ENCODE measurements around the gene ST3GAL3.
A peak's percentile ranks its signal among the peaks of the same experiment; 100 is the strongest.

The ST3GAL3 gene, protein sequence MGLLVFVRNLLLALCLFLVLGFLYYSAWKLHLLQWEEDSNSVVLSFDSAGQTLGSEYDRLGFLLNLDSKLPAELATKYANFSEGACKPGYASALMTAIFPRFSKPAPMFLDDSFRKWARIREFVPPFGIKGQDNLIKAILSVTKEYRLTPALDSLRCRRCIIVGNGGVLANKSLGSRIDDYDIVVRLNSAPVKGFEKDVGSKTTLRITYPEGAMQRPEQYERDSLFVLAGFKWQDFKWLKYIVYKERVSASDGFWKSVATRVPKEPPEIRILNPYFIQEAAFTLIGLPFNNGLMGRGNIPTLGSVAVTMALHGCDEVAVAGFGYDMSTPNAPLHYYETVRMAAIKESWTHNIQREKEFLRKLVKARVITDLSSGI

DNA sequence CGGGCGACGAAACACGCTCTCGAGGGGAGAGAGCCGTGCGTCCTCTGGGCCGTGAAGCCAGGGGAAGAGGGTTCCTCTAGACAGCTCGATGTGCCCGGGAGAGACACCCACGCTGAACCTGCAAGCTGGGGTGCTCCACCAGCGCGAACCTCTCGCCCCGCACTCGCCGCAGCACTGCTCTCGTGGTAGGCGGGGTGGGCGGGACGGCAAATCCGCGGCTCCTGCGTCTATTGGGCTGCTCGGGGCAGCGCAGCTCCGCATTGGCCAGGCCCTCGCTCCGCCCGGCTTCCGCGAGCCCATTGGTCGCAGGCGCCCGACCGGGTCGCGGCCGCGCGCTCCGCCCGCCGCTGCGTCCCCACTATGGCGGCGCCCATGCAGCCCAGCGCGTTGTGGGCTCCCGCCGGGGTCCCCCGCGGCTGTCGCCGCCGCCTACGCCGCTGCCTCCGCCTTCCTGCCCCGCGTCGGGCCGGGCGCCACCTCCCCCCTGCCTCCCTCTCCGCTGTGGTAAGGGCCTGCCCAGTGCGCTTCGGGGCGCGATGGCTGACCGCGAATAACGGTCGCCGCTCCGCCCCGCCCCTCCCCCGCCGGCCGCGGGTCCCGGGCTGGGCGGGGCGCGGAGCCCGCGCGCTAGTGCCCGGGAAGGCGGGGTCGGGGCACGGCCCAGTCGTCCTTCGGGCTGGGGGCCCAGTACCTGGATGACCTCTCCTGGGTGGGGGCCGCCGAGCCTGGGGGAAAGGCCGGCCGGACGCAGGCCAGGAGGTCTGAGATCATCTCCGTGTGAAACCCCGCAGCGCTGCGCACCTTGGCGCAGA lies at the start of gene ST3GAL3:
Gene ST3GAL3 (plus strand): TSS at position 347 of the 812 bp plus-strand sequence. CDS start 28,727 bp downstream, outside the sequence.
- peak; percentile 92 for DNase-seq

DNA sequence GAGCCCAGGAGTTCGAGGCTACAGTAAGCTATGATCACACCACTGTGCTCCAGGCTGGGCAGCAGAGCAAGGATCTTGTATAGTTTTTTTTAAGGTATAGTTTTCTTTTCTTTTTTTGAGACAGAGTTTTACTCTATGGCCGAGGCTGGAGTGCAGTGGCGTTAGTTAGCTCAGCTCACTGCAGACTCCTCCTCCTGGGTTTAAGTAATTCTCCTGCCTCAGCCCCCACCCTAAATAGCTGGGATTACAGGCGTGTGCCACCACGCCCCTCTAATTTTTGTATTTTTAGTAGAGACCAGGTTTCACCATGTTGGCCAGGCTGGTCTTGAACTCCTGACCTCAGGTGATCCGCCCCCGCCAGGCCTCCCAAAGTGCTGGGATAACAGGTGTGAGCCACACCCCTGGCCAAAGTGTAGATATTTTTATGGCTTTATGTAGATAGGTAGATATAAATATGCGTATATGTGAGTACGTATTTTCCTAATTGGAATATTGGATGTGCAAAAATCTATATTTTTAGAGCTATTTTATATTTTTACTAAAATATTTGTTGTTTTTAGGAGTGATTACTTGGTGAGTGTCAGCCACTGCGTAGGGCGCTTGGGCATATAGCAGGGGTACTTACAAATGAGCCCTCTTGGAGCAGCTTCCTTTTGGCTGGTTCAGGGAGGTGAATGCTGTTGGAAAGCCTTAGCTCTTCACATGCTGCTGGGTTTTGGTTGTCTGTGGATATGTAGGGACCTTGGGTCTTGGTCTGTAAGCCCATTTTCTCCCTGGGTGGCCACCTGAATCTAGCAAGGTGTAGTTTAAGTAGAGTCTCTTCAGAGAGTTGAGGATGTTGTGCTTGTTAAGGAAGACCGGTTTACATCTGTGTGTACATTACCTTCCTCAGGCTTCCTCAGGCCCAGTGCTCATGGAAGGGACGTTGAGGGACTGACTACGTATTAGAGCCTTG lies 47.8 kb upstream of the ST3GAL3 start:
- no peak for DNase-seq

DNA sequence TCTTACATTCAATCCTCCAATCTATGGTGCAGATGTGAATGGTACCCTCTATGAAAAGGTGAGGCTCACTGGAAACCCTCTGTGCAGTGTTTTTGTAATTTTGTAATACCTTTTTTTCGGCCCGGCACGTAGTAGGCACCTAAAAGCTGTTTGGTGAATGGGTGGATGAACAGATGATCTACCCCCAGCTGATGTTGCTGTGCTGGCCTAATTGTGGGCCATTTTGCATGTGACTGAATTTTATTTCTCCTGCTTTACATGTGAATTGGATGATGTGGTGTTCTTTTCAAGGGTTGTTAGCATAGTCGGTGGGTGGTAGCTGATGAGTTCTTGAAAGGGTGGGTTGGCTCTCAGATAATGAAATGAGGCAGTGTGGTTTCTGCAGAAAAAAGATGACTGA lies 47.0 kb upstream of the ST3GAL3 start:
- no peak for DNase-seq

DNA sequence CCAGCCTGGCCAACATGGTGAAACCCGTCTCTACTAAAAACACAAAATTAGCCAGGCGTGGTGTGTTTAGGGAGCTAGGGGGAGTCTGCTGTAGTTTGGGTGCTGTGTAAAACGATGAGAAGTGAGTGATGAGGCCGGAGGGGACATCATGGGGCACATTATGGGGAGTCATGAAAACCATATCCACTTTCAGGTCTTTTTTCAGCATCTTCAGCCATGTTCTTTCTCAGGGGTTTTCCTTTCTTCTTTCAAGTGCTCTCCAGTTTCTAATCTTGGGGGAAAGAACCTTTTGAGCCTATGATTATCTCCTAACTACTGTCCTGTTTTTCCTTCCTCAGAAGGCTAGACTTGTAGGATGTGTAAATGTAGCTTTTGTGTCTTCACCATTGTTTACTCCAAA lies 43.0 kb upstream of the ST3GAL3 start:
- no peak for DNase-seq

DNA sequence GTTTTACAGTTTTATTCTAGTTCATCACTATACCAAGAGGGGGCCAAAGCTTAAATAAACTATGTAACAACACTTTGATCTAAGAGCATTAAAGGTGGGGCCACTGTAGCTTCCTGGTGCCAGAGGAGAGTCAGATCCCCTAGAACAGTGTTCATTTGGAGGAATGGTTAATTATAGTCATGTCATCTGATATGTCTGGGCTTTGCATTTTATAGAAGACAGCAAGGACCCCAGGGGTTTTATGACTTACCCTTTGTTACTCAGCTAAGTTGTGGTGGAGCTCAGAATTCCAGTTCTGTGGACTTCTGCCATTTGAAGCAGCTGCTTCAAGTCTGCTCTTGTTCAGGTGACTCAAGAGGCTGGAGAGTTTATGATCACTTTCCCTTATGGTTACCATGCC lies 40.7 kb upstream of the ST3GAL3 start:
- no peak for DNase-seq

DNA sequence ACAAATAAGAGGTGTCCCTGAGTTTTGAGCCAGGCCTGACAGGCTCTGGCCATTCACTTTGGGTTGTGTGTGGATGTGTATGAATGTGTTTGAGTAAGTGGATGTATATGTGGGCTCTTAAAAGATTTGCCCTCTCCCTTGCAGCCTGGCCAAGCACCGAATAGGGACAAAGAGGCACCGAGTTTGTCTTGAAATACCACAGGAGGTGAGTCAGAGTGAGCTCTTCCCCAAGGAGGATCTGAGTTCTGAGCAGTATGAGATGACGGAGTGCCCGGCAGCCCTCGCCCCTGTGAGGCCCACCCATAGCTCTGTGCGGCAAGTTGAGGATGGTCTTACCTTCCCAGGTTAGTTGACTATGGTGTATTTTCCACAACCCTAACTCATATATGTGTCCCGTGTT lies 38.4 kb upstream of the ST3GAL3 start:
- no peak for DNase-seq

DNA sequence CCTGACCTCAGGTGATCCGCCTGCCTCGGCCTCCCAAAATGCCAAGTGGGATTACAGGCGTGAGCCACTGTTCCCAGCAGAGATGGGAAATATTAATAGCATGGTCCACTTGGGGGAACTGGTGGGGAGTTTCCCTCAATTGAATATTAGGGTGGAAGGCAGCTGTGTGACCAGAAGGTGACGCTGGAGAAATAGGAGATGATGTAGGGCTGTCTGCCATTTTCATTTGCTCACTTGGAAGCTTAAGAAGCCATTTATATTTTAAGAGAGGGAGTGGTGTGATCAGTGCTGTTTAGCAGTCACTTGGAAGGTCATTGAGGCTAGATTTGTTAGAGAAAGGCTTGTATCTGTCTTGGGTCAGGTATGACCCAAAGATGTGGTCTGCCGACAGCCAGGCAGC lies 37.5 kb upstream of the ST3GAL3 start:
- DNase-seq, result no peak

DNA sequence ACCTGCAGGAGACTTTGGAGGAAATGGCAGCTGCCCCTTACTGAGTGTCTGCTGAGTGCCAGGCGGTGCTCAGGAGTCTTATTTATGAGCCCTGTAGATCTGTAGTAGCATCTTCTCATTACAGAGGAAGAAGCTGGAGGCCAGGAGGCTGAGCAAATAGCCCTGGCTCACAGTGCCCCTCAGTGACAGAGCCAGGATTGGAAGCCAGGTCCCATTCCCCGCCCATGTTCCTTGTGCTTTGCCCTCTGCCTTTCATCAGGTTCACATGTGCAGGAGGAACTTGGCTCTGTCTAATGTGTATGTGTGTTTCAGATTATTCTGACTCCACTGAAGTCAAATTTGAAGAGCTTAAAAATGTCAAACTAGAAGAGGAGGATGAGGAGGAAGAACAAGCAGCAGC lies 36.1 kb upstream of the ST3GAL3 start:
- DNase-seq, result no peak

DNA sequence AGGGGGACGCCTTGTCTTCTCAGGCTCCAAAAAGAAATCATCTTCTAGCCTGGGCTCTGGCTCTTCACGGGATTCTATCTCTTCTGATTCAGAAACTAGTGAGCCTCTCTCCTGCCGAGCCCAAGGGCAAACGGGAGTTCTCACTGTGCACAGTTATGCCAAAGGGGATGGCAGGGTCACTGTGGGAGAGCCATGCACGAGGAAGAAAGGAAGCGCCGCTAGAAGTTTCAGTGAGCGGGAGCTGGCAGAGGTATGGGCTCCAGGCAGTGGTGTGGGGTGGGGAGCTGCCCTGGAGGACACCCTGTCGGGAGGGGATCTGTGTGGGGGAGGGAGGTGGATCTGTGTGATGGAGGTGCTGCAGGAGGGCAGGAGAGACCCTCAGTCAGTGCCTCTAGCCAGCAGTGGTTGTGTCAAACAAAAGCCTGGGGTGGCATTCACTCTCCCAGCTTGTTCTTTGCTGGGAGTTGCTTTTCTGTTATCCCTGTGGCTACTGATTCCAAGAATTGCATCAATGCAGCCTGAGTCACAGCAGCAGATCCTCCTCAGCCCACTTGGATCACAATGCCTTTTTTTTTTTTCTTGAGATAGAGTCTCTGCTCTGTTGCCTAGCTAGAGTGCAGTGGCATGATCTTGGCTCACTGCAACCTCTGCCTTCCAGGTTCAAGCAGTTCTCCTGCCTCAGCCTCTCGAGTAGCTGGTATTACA lies 35.6 kb upstream of the ST3GAL3 start:
- no peak for DNase-seq

DNA sequence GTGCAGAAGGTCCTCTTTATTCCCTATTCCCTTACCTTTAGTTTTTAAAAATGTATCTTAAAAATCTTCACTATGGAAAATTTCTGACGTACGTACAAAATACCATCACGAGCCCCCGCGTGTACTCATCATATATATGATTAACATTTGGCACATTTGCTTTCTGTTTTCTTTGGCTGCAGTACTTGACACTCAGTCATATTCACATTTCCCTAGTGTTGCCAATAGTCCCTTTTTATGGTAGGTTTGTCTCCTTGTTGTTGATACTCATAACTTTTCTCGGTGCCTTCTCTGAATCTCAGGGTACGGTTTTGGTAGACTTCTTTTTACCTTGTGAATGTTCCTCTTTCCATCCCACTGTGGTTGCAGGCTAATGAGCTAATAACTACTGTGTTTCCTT lies 34.1 kb upstream of the ST3GAL3 start:
- no peak for DNase-seq

DNA sequence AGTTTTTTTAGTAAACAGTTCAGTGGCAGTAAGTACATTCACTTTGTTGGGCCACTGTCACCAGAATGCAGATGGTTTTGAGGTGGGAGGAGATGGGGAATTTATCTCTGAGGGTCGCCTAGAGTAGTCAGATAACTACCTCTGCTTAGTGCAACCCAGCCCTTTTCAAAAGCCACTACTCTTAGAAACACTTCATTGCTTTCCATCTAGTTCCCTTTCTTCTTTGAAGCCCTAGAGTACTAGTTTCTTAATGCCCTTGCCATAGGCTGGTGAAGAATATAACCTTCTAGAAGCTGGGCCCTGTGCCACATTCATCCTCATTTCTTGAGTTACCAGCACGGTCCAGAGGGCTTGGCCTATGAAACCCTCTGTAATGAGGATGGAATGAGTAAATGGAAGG lies 28.4 kb upstream of the ST3GAL3 start:
- no peak for DNase-seq

DNA sequence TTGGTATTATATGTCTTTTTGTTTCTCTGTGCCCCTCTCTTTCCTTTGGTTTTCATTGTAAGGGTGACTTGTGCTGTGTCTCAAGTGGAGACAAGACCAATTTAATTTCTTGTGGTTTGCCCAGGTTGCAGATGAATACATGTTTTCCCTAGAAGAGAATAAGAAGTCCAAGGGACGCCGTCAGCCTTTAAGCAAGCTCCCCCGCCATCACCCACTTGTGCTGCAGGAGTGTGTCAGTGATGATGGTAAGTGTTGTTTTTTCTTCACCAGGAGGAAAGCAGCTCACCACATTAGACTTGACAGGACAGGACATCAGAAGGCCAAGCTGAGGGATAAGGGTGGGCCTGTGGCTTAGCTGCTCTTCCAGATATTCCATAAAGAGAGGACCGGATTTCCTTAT lies 23.8 kb upstream of the ST3GAL3 start:
- DNase-seq, result no peak

DNA sequence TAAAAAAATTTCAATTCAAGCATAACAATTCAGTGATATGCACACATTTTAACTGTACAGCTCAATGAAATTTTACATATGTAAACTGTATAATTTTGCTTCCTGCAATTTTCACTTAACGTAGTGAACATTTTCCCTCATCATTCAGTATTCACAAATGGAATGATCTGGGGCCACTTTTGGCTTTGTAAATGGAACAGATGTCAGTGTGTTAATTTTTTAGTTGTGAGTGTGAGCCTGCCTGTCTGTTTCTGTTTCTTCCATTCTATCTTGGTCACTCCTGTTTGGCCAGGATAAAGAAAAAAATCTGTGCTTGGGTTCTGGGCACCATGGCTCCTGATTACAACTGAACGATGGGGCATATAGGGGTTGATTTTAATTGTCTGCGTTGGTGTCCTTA lies 20.5 kb upstream of the ST3GAL3 start:
- DNase-seq, result no peak

DNA sequence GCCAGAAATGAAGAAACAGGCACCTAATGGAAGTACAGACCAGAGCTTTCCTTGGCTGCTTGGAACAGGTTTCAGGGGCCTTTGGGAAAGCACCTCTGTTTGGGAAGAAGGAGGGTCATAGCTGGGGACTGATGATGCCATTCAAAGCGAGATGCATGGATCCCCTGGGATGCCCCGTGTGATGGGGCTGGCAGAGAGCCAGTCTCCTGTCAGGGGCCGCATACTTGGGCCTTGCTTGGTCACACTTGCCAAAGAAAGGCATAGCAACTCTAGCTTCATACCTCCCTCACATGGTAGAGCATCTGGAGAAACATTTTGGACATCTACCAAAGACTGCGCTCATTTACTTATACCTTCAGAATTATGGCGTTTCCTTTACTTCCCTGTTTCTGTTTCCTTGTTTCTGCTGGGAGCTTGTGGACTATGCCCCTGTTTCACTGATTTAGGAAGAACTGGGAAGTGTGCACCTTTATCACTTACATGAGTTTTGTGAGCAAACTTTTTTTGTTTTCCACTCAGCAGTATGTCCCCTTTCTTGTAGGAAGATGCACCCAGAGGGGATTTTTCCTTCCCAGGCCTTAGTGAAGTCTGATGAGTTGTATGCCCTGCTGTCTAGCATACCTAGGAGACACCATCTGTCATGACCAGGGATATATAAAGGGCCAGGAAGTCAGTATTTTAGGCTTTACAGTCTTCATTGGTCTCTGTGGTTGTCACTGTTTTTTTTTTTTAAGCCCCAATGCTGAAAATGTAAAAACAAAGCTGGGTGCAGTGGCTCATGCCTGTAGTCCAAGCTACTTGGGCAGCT lies 19.8 kb upstream of the ST3GAL3 start:
- DNase-seq, result no peak

DNA sequence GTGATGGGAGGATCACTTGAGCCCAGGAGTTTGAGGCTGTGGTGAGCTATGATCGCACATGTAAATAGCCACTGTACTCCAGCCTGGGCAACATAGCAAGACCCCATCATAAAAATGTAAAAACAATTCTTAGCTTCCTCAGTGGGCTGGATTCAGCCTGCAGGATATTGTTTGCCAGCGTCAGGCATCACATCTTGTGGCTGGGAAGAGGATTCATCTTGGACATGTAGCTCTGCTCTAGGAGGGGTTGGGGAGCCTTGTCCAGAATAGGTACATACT lies 19.3 kb upstream of the ST3GAL3 start:
- no peak for DNase-seq

DNA sequence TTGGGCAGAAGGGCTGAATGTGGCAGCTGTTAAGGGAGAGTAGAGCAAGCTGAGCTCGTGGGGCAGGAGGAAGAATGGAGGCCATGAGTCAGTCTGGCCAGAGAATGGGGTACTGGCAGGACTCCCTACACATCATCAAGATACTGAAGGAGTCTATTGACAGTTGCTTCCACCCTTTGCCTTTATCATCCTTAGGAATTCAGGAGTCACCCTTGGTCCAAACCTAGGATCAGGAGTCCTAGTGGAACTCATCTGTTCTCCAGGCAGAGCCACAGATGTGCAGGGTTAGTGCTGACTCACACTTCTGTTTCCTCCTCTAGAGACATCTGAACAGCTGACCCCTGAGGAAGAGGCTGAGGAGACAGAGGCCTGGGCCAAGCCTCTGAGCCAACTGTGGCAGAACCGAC lies 18.7 kb upstream of the ST3GAL3 start:
- no peak for DNase-seq

DNA sequence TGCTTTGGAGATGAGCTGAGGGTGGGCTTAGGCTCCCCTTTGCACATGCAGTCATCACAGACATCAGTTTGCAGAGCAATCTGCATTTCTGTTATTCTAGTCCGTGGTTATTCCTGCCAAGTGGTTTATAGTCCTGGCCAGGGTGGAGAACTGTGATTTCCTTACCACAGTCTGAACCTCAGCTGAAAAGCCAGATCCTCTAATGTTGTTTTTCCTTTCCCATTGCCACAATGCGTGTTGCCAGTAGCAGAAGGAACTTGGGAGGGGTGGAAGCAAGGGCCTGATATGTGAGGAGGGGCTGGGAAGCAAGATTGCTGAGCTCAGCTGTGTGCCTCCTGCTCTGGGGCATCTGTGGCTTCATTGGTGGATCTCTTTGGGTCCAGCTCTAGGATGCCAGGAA lies 18.0 kb upstream of the ST3GAL3 start:
- DNase-seq, result no peak

DNA sequence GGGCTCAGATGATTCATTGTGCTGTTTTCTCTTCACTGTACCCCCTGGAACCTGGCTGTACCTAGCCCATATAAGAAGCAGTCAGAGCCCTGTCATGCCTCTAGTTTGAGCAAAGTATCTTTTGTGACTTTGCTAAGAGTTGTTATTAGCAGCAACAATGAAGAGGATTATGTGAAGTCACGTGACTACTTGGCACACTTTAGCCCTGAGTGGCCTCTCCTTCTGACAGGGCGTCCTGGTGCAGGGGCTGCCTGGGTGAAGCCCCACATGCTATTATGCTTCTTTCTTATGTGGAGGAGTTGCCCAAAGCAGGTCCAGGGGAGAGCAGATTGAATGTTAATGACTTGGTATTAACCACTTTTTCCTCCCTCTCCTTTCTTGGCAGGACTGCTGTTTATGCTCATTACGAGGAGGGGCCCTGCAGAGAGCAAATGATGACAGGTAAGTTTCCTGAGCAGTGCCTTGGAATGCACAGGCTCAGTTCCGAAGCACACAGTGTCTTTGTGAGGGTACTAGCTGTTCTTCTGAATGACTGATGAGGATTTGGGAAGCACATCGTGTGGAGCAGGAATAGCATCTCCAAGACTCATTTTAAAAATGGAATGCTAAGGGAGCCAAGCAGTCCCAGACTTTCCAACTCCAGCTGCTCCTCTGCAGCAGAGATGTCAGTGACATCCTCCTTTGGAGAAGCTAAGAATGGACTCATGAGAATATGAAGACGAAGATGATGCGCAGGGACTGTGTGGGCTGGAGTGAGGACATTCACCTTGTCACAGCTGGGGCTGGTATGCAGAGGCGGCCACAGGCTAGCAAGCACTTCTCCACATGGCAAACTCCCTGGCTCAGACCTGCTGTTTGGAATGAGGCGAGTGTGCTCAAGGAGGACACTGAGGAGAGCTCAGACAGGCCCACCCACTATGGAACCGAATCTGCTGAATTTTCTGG lies 15.2 kb upstream of the ST3GAL3 start:
- DNase-seq, result no peak

DNA sequence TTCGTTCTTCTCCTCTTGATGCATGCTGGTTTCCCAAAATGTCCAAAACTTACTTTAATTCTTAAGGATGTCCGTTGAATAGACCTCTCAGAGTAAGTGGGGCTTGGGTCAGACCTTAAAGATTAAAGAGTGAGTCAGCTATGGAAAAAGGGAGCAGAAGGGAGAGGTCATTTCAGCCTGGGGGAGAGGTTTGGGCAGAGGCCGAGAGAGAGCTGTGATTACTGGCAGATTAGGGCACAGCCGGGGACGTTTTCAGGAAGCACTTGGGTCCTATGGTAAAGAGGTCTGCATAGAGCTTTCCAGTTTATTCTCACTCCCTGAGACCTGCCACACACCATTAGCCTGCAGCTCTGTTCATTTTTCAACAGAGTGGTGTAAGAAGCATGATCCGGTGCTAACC lies 14.0 kb upstream of the ST3GAL3 start:
- DNase-seq, result no peak

DNA sequence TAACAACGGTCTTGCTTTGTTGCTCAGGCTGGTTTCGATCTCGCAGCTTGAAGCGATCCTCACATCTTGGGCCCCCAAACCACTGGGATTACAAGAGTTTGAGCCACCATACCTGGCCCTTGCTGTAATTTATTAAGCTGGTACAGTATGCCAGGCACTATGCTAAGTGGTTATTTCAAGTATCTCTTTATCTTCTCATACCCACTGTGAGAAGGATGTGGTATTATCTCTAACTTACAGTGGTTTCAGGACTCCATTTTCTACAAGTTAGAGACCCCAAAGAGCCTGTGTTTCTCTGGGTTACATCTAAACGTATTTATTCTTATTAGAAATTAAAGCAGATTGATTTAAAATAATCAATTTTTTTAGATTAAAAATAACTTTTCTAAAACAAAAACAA lies 8.1 kb upstream of the ST3GAL3 start:
- DNase-seq, result no peak

DNA sequence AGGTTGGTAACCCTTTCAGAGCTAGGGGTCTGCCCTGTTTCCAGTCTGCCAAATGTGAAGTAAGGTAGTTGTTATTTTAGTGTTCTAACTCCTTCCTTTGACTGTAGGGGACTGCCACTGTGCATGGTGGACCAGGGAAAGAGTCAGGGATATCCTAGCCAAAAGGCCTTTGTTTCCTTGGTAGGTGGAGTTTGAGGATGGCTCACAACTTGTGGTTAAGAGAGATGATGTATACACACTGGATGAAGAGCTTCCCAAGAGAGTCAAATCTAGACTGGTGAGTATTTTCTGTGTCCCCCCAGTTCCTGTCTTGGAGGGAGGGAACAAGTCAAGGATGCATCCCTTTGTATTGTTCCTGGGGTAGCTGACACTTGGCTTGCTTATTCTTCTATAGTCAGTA lies 3.5 kb upstream of the ST3GAL3 start:
- DNase-seq, result no peak

Data from NCI-H1092 (cell line).